ENCODE measurements around the gene LRRC27. TPM values are rescaled to one million over a fixed set of nuclear protein-coding genes. Genes with fewer than 3 reads are reported as not detected.

The LRRC27 gene
- total RNA-seq, 1 donor: 13.4 TPM

- Histone ChIP-seq H4K20me1 (ENCODE audit: insufficient read depth, low read length) (peaks cover 3% of the 10 kb centered on the region), H3K27me3 (ENCODE audit: insufficient read depth, low read length) (no peaks in the 10 kb centered on the region), H2AFZ (ENCODE audit: low read length) (no peak overlapping the region), H3K36me3 (ENCODE audit: insufficient read depth, low read length) (no peaks in the 10 kb centered on the region), H3K9me3 (ENCODE audit: low read depth, low read length) (no peaks in the 10 kb centered on the region), H3K27ac (ENCODE audit: low read depth, low read length) (no peak overlapping the region), H3K4me1 (ENCODE audit: insufficient read depth, low read length) (peaks cover 9% of the 10 kb centered on the region), H3K4me2 (ENCODE audit: insufficient read depth, low read length) (no peak overlapping the region), H3K4me3 (ENCODE audit: insufficient read depth, low read length) (no peak overlapping the region), H3K79me2 (ENCODE audit: insufficient read depth, low read length) (peaks cover 6% of the 10 kb centered on the region)
- TF ChIP-seq CTCF (IDR thresholded peaks at IDR 0.05; ENCODE audit: extremely low read depth, low read depth, low read length): no peak
- DNase-seq (ENCODE audit: insufficient read length, low spot score, missing footprints): no peak
These were observed 87.8 kb downstream of the LRRC27 start for GRCh38 chr10:132419538-132420468.

GRCh38 chr10:132420469-132420980, 88.5 kb downstream of the LRRC27 start:
- Histone ChIP-seq H3K4me2 (ENCODE audit: insufficient read depth, low read length) (no peak overlapping the region), H3K9me3 (ENCODE audit: low read depth, low read length) (no peaks in the 10 kb centered on the region), H4K20me1 (ENCODE audit: insufficient read depth, low read length) (peaks cover 2% of the 10 kb centered on the region), H3K4me1 (ENCODE audit: insufficient read depth, low read length) (peaks cover 9% of the 10 kb centered on the region), H3K79me2 (ENCODE audit: insufficient read depth, low read length) (peaks cover under 1% of the 10 kb centered on the region), H2AFZ (ENCODE audit: low read length) (no peak overlapping the region), H3K27me3 (ENCODE audit: insufficient read depth, low read length) (no peaks in the 10 kb centered on the region), H3K4me3 (ENCODE audit: insufficient read depth, low read length) (no peak overlapping the region), H3K27ac (ENCODE audit: low read depth, low read length) (no peak overlapping the region), H3K36me3 (ENCODE audit: insufficient read depth, low read length) (no peaks in the 10 kb centered on the region)
- no peak for TF ChIP-seq CTCF (IDR thresholded peaks at IDR 0.05; ENCODE audit: extremely low read depth, low read depth, low read length)
- no peak for DNase-seq (ENCODE audit: insufficient read length, low spot score, missing footprints)

GRCh38 chr10:132420981-132421846, 89.2 kb downstream of the LRRC27 start:
- Histone ChIP-seq H3K4me3 (ENCODE audit: insufficient read depth, low read length) (peak overlapping the region; percentile 45), H3K4me2 (ENCODE audit: insufficient read depth, low read length) (peak overlapping the region; percentile 55), H3K36me3 (ENCODE audit: insufficient read depth, low read length) (no peaks in the 10 kb centered on the region), H3K79me2 (ENCODE audit: insufficient read depth, low read length) (no peaks in the 10 kb centered on the region), H4K20me1 (ENCODE audit: insufficient read depth, low read length) (no peaks in the 10 kb centered on the region), H3K27ac (ENCODE audit: low read depth, low read length) (peak overlapping the region; percentile 63), H3K4me1 (ENCODE audit: insufficient read depth, low read length) (peaks cover 9% of the 10 kb centered on the region), H2AFZ (ENCODE audit: low read length) (peak overlapping the region; percentile 74), H3K9me3 (ENCODE audit: low read depth, low read length) (no peaks in the 10 kb centered on the region), H3K27me3 (ENCODE audit: insufficient read depth, low read length) (no peaks in the 10 kb centered on the region)
- TF ChIP-seq CTCF (IDR thresholded peaks at IDR 0.05; ENCODE audit: extremely low read depth, low read depth, low read length): no peak
- DNase-seq (ENCODE audit: insufficient read length, low spot score, missing footprints): peak; percentile 99

Measured in osteoblast (primary cell).